HCT116 (cell line): ENCODE results near the gene TLN1. TPM values are rescaled to one million over a fixed set of nuclear protein-coding genes. Genes with fewer than 3 reads are reported as not detected.

ENCODE experiments used
- ATAC-seq: fragments of 200-7000 bp; cut with Tn5 transposase; 2 replicates; pipeline ENCODE4 v1.9.1; 2020; ENCODE audit warnings: mild to moderate bottlenecking, moderate library complexity
- BruUV-seq: library from RNA; stranded (reverse); fragments of 400-500 nt; replicated peaks from 2 replicates; lab custom pipeline; 2021; lab: Mats Ljungman, UMichigan
- CTCF ChIA-PET: fragments of 300-600 bp; sonication (Branson Sonifier 250); formaldehyde crosslinking; loops from one replicate; lab custom pipeline; 2021; ENCODE audit warnings: antibody characterized with exemption; lab: Charles Lee
- POLR2A ChIA-PET: fragments of 300-600, 350-600 bp; sonication (Branson Sonifier 250); formaldehyde crosslinking; loops from one replicate; lab custom pipeline; 2021; ENCODE audit warnings: antibody characterized with exemption; lab: Charles Lee
- RAD21 ChIA-PET, 2 experiments: fragments of 300-600 bp; sonication (Branson Sonifier 250); formaldehyde crosslinking; loops; one replicate each; lab custom pipeline; 2023; ENCODE audit warnings: low total read pairs in 2 of 2; ENCODE audit not compliant: uncharacterized antibody in 2 of 2, unreplicated experiment in 2 of 2, low non-redundant PET in 1 of 2; lab: Charles Lee
- DNase-seq: peaks from one replicate; pipeline ENCODE4 v3.0.0-alpha.2; 2010; ENCODE audit warnings: low read depth, low spot score
- H2AFZ ChIP-seq: fragments of 200-600 bp; shearing (Covaris generic), sonication (generic); 2 replicates; pipeline ENCODE4 v1.6.1; 2017; ENCODE audit warnings: low read depth, mixed run types, mixed read lengths, antibody characterized with exemption, low read length; ENCODE audit not compliant: poor library complexity, severe bottlenecking
- H3K27ac ChIP-seq: 2 replicates; pipeline ENCODE4 v1.5.1; 2012; ENCODE audit warnings: low read depth, low read length
- H3K27me3 ChIP-seq: fragments of 200-600 bp; sonication (generic); 2 replicates; pipeline ENCODE4 v1.6.1; 2016; ENCODE audit warnings: mixed run types, low read length, mixed read lengths; ENCODE audit not compliant: insufficient read depth
- H3K36me3 ChIP-seq, 2 experiments: fragments of 200-500 bp in 1 of 2; fragments of 200-600 bp in 1 of 2; sonication (Bioruptor generic) in 1 of 2; sonication (generic) in 1 of 2; 2 replicates each; pipeline versions ENCODE4 v1.5.1 to v1.6.1; 2014 to 2016; ENCODE audit warnings: low read length in 2 of 2, inconsistent platforms in 1 of 2, mixed read lengths in 1 of 2, mixed run types in 1 of 2; ENCODE audit not compliant: insufficient read depth in 2 of 2, control insufficient read depth in 1 of 2
- H3K4me1 ChIP-seq, 2 experiments: fragments of 200-600 bp in 1 of 2; sonication (generic) in 1 of 2; 2 replicates each; pipeline versions ENCODE4 v1.5.1 to v1.6.1; 2012 to 2017; ENCODE audit warnings: low read length in 2 of 2, inconsistent platforms in 1 of 2, mild to moderate bottlenecking in 1 of 2, mixed read lengths in 1 of 2, mixed run types in 1 of 2, moderate library complexity in 1 of 2; ENCODE audit not compliant: insufficient read depth in 2 of 2, control insufficient read depth in 1 of 2
- H3K4me2 ChIP-seq: fragments of 200-600 bp; sonication (generic); 2 replicates; pipeline ENCODE4 v1.6.1; 2017; ENCODE audit warnings: mixed run types, low read length, mixed read lengths
- H3K4me3 ChIP-seq, 2 experiments: fragments of 200-600 bp in 1 of 2; sonication (generic) in 1 of 2; replicated peaks in 1 of 2; 2 replicates each; pipeline ENCODE4 v1.5.1; 2011 to 2016; ENCODE audit warnings: low read length in 2 of 2, control low read depth in 1 of 2, low read depth in 1 of 2, mild to moderate bottlenecking in 1 of 2, mixed read lengths in 1 of 2, mixed run types in 1 of 2
- H3K79me2 ChIP-seq: fragments of 200-600 bp; sonication (generic); 2 replicates; pipeline ENCODE4 v1.6.1; 2017; ENCODE audit warnings: mild to moderate bottlenecking, mixed run types, low read length, moderate library complexity, mixed read lengths; ENCODE audit not compliant: insufficient read depth
- H3K9ac ChIP-seq: fragments of 200-600 bp; sonication (generic); 2 replicates; pipeline ENCODE4 v1.6.1; 2016; ENCODE audit warnings: low read length, mixed read lengths
- H3K9me2 ChIP-seq: fragments of 200-600 bp; sonication (generic), shearing (Covaris generic); 2 replicates; pipeline ENCODE4 v1.6.1; 2017; ENCODE audit warnings: mixed run types, mild to moderate bottlenecking, moderate library complexity; ENCODE audit not compliant: insufficient read depth
- H3K9me3 ChIP-seq, 2 experiments: fragments of 200-500 bp in 1 of 2; fragments of 200-600 bp in 1 of 2; sonication (Bioruptor generic) in 1 of 2; sonication (generic) in 1 of 2; 2 replicates each; pipeline ENCODE4 v1.6.1; 2014 to 2017; ENCODE audit warnings: low read length in 2 of 2, mixed read lengths in 2 of 2, inconsistent platforms in 1 of 2, low read depth in 1 of 2, mild to moderate bottlenecking in 1 of 2, mixed run types in 1 of 2, moderate library complexity in 1 of 2; ENCODE audit not compliant: control insufficient read depth in 1 of 2, insufficient read depth in 1 of 2
- H4K20me1 ChIP-seq: fragments of 200-600 bp; sonication (generic), shearing (Covaris generic); 2 replicates; pipeline ENCODE4 v1.6.1; 2017; ENCODE audit warnings: mixed run types, mild to moderate bottlenecking, moderate library complexity; ENCODE audit not compliant: insufficient read depth
- CBX3 ChIP-seq: IDR thresholded peaks from 2 replicates; pipeline ENCODE4 v1.6.1; 2012; ENCODE audit warnings: low read depth
- EGR1 ChIP-seq: IDR thresholded peaks from 2 replicates; pipeline ENCODE4 v1.6.1; 2012; ENCODE audit warnings: low read depth
- ELF1 ChIP-seq: IDR thresholded peaks from 2 replicates; pipeline ENCODE4 v1.6.1; 2012; ENCODE audit warnings: low read depth, borderline replicate concordance
- EZH2 ChIP-seq: fragments of 200-600 bp; sonication (generic); IDR thresholded peaks from 2 replicates; pipeline ENCODE4 v1.6.1; 2017; ENCODE audit warnings: antibody characterized with exemption, mixed run types
- EZH2phosphoT487 ChIP-seq: fragments of 200-600 bp; IDR thresholded peaks from 2 replicates; pipeline ENCODE4 v1.6.1; 2018; ENCODE audit warnings: antibody characterized with exemption, borderline replicate concordance
- FOSL1 ChIP-seq: IDR thresholded peaks from 2 replicates; pipeline ENCODE4 v1.6.1; 2012; ENCODE audit warnings: low read depth
- JUND ChIP-seq: IDR thresholded peaks from 2 replicates; pipeline ENCODE4 v1.6.1; 2012
- POLR2A ChIP-seq: IDR thresholded peaks from 2 replicates; pipeline ENCODE4 v1.7.0; 2011; ENCODE audit warnings: borderline replicate concordance; ENCODE audit not compliant: insufficient read depth, insufficient read length; ENCODE audit errors: extremely low read depth
- POLR2AphosphoS5 ChIP-seq: IDR thresholded peaks from 2 replicates; pipeline ENCODE4 v1.6.1; 2011; ENCODE audit warnings: mild to moderate bottlenecking, low read depth, low read length, moderate library complexity
- RAD21 ChIP-seq: IDR thresholded peaks from 2 replicates; pipeline ENCODE4 v1.6.1; 2012; ENCODE audit warnings: low read depth, mild to moderate bottlenecking
- SIN3A ChIP-seq: IDR thresholded peaks from 2 replicates; pipeline ENCODE4 v1.6.1; 2012; ENCODE audit warnings: low read depth
- SP1 ChIP-seq: IDR thresholded peaks from 2 replicates; pipeline ENCODE4 v1.6.1; 2012; ENCODE audit warnings: low read depth
- SRF ChIP-seq: IDR thresholded peaks from 2 replicates; pipeline ENCODE4 v1.6.1; 2012; ENCODE audit warnings: low read depth
- TCF7L2 ChIP-seq: IDR thresholded peaks from 2 replicates; pipeline ENCODE4 v1.7.0; 2011; ENCODE audit warnings: borderline replicate concordance, inconsistent platforms; ENCODE audit not compliant: insufficient read depth, insufficient read length; ENCODE audit errors: extremely low read depth
- YY1 ChIP-seq: IDR thresholded peaks from 2 replicates; pipeline ENCODE4 v1.6.1; 2011; ENCODE audit warnings: low read length, low read depth, moderate library complexity, mild to moderate bottlenecking; ENCODE audit not compliant: insufficient replicate concordance; ENCODE audit errors: extremely low read depth
- ZFX ChIP-seq: fragments of 450-650 bp; IDR thresholded peaks from 2 replicates; pipeline ENCODE4 v1.6.1; 2017
- ZNF274 ChIP-seq: fragments of 200-500 bp; sonication (Bioruptor generic); IDR thresholded peaks from 2 replicates; pipeline ENCODE4 v1.6.1; 2014; ENCODE audit warnings: mild to moderate bottlenecking, low read depth, low read length, inconsistent platforms
- intact Hi-C: fragments of 100-400 bp; cut with micrococcal nuclease; formaldehyde crosslinking; loops from 2 replicates; pipeline ENCODE4 v1.10.0; 2022
- total RNA-seq: library from RNA; stranded (reverse); gene quantifications from one replicate; pipeline ENCODE4 v1.2.1, GENCODE V29; 2021; ENCODE audit not compliant: unreplicated experiment
- TF ChIP-seq, protein P1 (sequence below): IDR thresholded peaks from 2 replicates; pipeline ENCODE4 v1.6.1; 2011; ENCODE audit warnings: mild to moderate bottlenecking, low read length, moderate library complexity; ENCODE audit not compliant: insufficient replicate concordance; ENCODE audit errors: extremely low read depth
- TF ChIP-seq, protein P2 (sequence below), 3 experiments: fragments of 200-600 bp in 1 of 3; sonication (generic) in 1 of 3; IDR thresholded peaks in 2 of 3; conservative IDR thresholded peaks in 1 of 3; 2 replicates each; pipeline ENCODE4 v1.5.1; 2012 to 2017; ENCODE audit warnings: low read depth in 2 of 3, low read length in 2 of 3, antibody characterized with exemption in 1 of 3, borderline replicate concordance in 1 of 3, control low read depth in 1 of 3, mild to moderate bottlenecking in 1 of 3, mixed read lengths in 1 of 3, mixed run types in 1 of 3, moderate library complexity in 1 of 3; ENCODE audit not compliant: insufficient read depth in 1 of 3
- TF ChIP-seq, protein P3 (sequence below): IDR thresholded peaks from 2 replicates; pipeline ENCODE4 v1.6.1; 2012
- TF ChIP-seq, protein P4 (sequence below): IDR thresholded peaks from 2 replicates; pipeline ENCODE4 v1.6.1; 2012

TLN1 gene
- total RNA-seq, 1 experiment from 2014 or later: 144 TPM

DNA sequence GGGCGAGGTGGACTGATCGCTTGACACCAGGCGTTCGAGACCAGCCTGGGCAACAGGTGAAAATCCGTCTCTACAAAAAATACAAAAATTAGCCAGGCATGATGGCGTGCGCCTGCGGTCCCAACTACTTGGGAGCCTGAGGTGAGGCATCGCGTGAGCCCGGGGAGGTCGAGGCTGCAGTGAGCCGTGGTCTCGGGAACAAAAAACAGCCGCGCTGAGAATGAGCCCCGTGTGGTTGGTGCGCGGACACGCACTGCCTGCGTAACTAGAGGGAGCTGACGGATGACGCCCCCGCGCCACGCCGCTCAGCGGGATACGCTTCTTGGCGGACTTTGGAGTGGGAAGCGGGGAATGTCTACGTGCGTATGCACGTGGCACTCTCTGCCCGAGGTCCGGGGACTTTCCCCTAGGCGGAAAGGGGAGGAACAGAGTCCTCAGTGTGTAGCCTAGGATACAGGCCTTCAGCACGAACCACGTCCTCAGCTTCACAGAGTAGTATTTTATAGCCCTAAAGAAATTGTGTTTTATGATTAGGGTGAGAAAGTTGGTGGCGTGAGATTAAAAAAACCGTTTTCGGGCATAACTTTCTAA lies 74.4 kb downstream of the TLN1 start, which contains the start of gene RMRP (continued):
- TF ChIP-seq CBX3 (no peak), TCF7L2 (peak; percentile 82)

DNA sequence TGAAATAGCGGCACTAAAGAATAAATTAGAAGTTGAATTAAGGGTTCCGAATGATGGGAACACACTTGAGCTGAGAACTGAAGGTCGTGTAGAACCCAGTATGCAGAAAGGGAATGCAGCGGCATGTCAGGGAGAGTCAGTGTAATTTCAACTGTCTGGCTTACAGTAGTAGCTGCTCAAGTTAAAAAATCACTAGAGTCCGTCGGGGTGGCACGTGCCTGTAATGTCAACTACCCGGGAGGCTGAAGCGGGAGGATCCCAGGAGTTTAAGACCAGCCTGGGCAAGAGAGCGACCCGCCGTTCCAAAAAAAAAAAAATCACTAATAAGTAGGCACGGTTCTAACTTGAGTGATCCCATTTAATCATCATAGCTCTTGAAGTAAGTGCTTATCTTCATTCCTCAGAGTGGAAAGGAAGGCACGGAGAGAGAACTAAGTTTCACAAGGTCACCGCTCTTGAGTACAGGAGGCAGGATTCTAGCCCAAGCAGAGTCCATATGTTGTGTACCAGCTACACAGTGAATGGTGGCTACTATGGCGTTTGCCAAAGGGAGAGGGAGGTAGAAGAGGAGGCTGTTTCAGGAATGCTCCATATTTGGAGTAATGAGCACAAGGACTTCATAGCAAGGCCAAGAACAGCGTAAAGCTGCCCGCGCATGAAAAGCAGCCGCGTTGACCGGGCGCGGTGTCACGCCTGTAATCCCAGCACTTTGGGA lies 75.0 kb downstream of the TLN1 start:
- no peak for ATAC-seq
- no peak for DNase-seq
- no peaks in the 10 kb centered on the region for H4K20me1 ChIP-seq
- ChIA-PET POLR2A (interaction anchor here (0.8 to 2.9 kb wide), 4 partner anchors 9 to 75 kb away, joined by 3 to 11 read pairs (median 6); partner anchors contain the start of genes CREB3 and TLN1), CTCF (interaction anchor here (0.7 to 2.6 kb wide), 6 partner anchors 10 to 79 kb away, joined by 3 to 12 read pairs (median 6); partner anchors contain the start of genes CREB3 and TLN1), RAD21 (interaction anchor here in 1 of 2 experiments (0.8 kb wide), 1 partner anchor 40 kb away, joined by 3 read pairs; no protein-coding TSS in a partner anchor)
- intact Hi-C loops: loop anchor here (1.0 to 10.0 kb wide), 4 partner anchors 34 to 542 kb away; partner anchors contain the start of genes ATOSB, CREB3, TESK1 and TLN1
- H3K9ac ChIP-seq: peak overlapping the region; percentile 90
- H3K4me1 ChIP-seq: peaks cover 10 to 40% of the 10 kb centered on the region in 2 experiments; a peak in 3 of 4 replicates
- no peaks in the 10 kb centered on the region; the same call in 1 of the 2 replicates for H3K79me2 ChIP-seq
- H3K9me3 ChIP-seq: no peaks in the 10 kb centered on the region
- no peaks in the 10 kb centered on the region for H3K27me3 ChIP-seq
- H3K9me2 ChIP-seq: no peaks in the 10 kb centered on the region
- peak overlapping the region; percentile 85; the same call in 1 of the 2 replicates for H3K27ac ChIP-seq
- peak overlapping the region in 1 of 2 experiments; percentile 28; a peak in 1 of 4 replicates for H3K4me3 ChIP-seq
- H3K36me3 ChIP-seq: peaks cover 5 to 14% of the 10 kb centered on the region in 2 experiments; a peak in 2 of 4 replicates
- no TSS peak for BruUV-seq
- H3K4me2 ChIP-seq: peak overlapping the region; percentile 79
- TF ChIP-seq, protein P1, sequence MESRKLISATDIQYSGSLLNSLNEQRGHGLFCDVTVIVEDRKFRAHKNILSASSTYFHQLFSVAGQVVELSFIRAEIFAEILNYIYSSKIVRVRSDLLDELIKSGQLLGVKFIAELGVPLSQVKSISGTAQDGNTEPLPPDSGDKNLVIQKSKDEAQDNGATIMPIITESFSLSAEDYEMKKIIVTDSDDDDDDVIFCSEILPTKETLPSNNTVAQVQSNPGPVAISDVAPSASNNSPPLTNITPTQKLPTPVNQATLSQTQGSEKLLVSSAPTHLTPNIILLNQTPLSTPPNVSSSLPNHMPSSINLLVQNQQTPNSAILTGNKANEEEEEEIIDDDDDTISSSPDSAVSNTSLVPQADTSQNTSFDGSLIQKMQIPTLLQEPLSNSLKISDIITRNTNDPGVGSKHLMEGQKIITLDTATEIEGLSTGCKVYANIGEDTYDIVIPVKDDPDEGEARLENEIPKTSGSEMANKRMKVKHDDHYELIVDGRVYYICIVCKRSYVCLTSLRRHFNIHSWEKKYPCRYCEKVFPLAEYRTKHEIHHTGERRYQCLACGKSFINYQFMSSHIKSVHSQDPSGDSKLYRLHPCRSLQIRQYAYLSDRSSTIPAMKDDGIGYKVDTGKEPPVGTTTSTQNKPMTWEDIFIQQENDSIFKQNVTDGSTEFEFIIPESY: no peak
- no peak for TF ChIP-seq ELF1
- TF ChIP-seq EZH2: no peak
- no peak for TF ChIP-seq YY1
- TF ChIP-seq SP1: no peak
- no peak for TF ChIP-seq POLR2A
- TF ChIP-seq SIN3A: no peak
- TF ChIP-seq, protein P2, sequence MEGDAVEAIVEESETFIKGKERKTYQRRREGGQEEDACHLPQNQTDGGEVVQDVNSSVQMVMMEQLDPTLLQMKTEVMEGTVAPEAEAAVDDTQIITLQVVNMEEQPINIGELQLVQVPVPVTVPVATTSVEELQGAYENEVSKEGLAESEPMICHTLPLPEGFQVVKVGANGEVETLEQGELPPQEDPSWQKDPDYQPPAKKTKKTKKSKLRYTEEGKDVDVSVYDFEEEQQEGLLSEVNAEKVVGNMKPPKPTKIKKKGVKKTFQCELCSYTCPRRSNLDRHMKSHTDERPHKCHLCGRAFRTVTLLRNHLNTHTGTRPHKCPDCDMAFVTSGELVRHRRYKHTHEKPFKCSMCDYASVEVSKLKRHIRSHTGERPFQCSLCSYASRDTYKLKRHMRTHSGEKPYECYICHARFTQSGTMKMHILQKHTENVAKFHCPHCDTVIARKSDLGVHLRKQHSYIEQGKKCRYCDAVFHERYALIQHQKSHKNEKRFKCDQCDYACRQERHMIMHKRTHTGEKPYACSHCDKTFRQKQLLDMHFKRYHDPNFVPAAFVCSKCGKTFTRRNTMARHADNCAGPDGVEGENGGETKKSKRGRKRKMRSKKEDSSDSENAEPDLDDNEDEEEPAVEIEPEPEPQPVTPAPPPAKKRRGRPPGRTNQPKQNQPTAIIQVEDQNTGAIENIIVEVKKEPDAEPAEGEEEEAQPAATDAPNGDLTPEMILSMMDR (IDR thresholded peaks at IDR 0.05 in 2 of 3, conservative IDR thresholded peaks at IDR 0.05 in 1 of 3; ENCODE audit: borderline replicate concordance in 1 of 3, insufficient read depth in 1 of 3, low read depth in 2 of 3, low read length in 2 of 3): no peak
- no peak for TF ChIP-seq ZNF274
- TF ChIP-seq RAD21: no peak
- no peak for TF ChIP-seq FOSL1
- no peak for TF ChIP-seq POLR2AphosphoS5
- TF ChIP-seq, protein P3, sequence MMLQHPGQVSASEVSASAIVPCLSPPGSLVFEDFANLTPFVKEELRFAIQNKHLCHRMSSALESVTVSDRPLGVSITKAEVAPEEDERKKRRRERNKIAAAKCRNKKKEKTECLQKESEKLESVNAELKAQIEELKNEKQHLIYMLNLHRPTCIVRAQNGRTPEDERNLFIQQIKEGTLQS: no peak
- TF ChIP-seq ZFX: no peak
- no peak for TF ChIP-seq EGR1
- TF ChIP-seq JUND: no peak
- TF ChIP-seq SRF: no peak
- TF ChIP-seq, protein P4, sequence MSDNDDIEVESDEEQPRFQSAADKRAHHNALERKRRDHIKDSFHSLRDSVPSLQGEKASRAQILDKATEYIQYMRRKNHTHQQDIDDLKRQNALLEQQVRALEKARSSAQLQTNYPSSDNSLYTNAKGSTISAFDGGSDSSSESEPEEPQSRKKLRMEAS: no peak
- no peak for TF ChIP-seq EZH2phosphoT487
- H2AFZ ChIP-seq: peak overlapping the region; percentile 70
